K562 (cell line): ENCODE data around the gene DNAJC13.

Experiments used
- BRCA1 ChIP-seq, 2 experiments: fragments of 450-650 bp in 1 of 2; sonication (generic) in 1 of 2; formaldehyde crosslinking in 1 of 2; IDR thresholded peaks; 2 replicates each; pipeline versions ENCODE4 v1.5.0 to v1.6.1; 2017 to 2020; ENCODE audit warnings: mild to moderate bottlenecking in 1 of 2, missing genetic modification reagents in 1 of 2
- CEBPB ChIP-seq: fragments of 450-650 bp; IDR thresholded peaks from 2 replicates; pipeline ENCODE4 v1.6.1; 2016; ENCODE audit warnings: missing genetic modification characterization, missing compliant biosample characterization
- CHCHD3 ChIP-seq: fragments of 250-450 bp; sonication (Bioruptor Pico); IDR thresholded peaks from 2 replicates; pipeline ENCODE4 v2.1.2; 2022; ENCODE audit warnings: mild to moderate bottlenecking
- GATAD2B ChIP-seq: fragments of 450-650 bp; IDR thresholded peaks from 2 replicates; pipeline ENCODE4 v1.6.1; 2017; ENCODE audit warnings: mild to moderate bottlenecking, borderline replicate concordance
- MBD2 ChIP-seq: sonication (generic); IDR thresholded peaks from 2 replicates; pipeline ENCODE4 v1.6.1; 2016; ENCODE audit warnings: low read depth, borderline replicate concordance
- TF ChIP-seq, protein P1 (sequence below), 3 experiments: IDR thresholded peaks in 2 of 3; conservative IDR thresholded peaks in 1 of 3; 2 replicates each; pipeline ENCODE4 v1.5.1; 2011 to 2012; ENCODE audit warnings: low read length in 3 of 3, mild to moderate bottlenecking in 3 of 3, control low read depth in 2 of 3, improper control_type of control experiment in 1 of 3, inconsistent platforms in 1 of 3, low read depth in 1 of 3, mixed read lengths in 1 of 3, moderate library complexity in 1 of 3; ENCODE audit not compliant: insufficient read depth in 2 of 3

DNA sequence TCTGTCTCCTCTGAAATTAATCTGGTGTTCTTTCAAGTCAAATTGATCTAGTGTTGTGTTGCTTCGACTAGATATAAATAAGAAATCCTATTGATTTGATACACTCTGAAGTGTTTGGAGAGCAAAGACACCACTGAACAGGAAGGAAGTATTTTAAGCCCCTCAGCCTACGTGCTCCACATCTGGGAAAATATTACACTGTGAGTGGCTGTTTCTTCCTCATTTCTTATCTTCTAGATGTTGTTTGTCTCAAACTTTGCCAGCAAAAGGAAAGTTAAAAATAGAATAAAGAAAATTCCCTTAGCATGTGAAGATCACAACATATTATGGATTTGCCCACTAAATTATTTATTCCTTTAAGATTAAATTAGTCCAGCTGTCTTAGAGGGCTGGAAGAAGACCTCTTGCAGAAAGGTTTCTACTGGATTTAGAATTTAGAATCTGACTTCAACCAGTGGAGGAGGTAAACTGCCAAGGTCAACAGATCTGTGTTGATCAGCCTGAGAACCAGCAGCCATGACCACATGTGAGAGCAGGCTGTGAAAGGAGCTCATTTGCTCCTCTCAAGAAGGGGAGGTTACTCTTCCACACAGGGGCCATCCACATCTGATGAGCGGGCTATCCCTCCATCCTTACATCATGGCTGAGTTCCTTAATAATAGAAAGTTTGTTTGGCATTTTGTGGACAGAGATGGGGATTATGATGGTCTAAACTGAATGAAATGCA is 133.4 kb downstream of the DNAJC13 start:
- no peak for TF ChIP-seq CEBPB (tag)
- TF ChIP-seq, protein P1, sequence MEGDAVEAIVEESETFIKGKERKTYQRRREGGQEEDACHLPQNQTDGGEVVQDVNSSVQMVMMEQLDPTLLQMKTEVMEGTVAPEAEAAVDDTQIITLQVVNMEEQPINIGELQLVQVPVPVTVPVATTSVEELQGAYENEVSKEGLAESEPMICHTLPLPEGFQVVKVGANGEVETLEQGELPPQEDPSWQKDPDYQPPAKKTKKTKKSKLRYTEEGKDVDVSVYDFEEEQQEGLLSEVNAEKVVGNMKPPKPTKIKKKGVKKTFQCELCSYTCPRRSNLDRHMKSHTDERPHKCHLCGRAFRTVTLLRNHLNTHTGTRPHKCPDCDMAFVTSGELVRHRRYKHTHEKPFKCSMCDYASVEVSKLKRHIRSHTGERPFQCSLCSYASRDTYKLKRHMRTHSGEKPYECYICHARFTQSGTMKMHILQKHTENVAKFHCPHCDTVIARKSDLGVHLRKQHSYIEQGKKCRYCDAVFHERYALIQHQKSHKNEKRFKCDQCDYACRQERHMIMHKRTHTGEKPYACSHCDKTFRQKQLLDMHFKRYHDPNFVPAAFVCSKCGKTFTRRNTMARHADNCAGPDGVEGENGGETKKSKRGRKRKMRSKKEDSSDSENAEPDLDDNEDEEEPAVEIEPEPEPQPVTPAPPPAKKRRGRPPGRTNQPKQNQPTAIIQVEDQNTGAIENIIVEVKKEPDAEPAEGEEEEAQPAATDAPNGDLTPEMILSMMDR (IDR thresholded peaks at IDR 0.05 in 2 of 3, conservative IDR thresholded peaks at IDR 0.05 in 1 of 3; ENCODE audit: insufficient read depth in 2 of 3, low read depth in 1 of 3, low read length in 3 of 3), result no peak
- TF ChIP-seq CHCHD3, result no peak
- TF ChIP-seq BRCA1 (IDR thresholded peaks at IDR 0.05), result no peak
- no peak for TF ChIP-seq BRCA1 (CRISPR knock-in tag; IDR thresholded peaks at IDR 0.05)
- no peak for TF ChIP-seq MBD2
- no peak for TF ChIP-seq GATAD2B
